Spinal cord (tissue), 10 donors: ENCODE results near the gene C6orf163. TPM values are rescaled to one million over a fixed set of nuclear protein-coding genes. Genes with fewer than 3 reads are reported as not detected.

Source experiments
- DNase-seq, 6 donors: peaks; one replicate each; pipeline versions ENCODE4 v3.0.0 to v3.0.0-alpha.2; 2013 to 2015; ENCODE audit warnings: low spot score in 6 of 6, low read depth in 4 of 6
- H3K27ac ChIP-seq: one replicate; pipeline ENCODE4 v1.5.1; 2013; ENCODE audit warnings: low read depth, low read length, control low read depth
- H3K27me3 ChIP-seq: one replicate; pipeline ENCODE4 v1.6.1; 2013; ENCODE audit warnings: low read length; ENCODE audit not compliant: control insufficient read depth, insufficient read depth
- H3K36me3 ChIP-seq: one replicate; pipeline ENCODE4 v1.6.1; 2013; ENCODE audit warnings: low read length; ENCODE audit not compliant: control insufficient read depth, insufficient read depth
- H3K4me1 ChIP-seq: one replicate; pipeline ENCODE4 v1.6.1; 2013; ENCODE audit warnings: low read length; ENCODE audit not compliant: control insufficient read depth, insufficient read depth
- H3K4me3 ChIP-seq: one replicate; pipeline ENCODE4 v1.5.1; 2013; ENCODE audit warnings: low read depth, low read length, control low read depth
- H3K9me3 ChIP-seq: one replicate; pipeline ENCODE4 v1.6.1; 2013; ENCODE audit warnings: low read length; ENCODE audit not compliant: control insufficient read depth, insufficient read depth
- WGBS: methylation state at CpG from one replicate; pipeline ENCODE4 v1.1.5; 2013; ENCODE audit warnings: missing lambda C conversion rate; ENCODE audit not compliant: insufficient coverage; 5-methylcytosine and 5-hydroxymethylcytosine counted together
- polyA plus RNA-seq, 2 donors: library from polyadenylated mRNA; unstranded; fragments of 120-200 nt; gene quantifications; one replicate each; pipeline ENCODE4 v1.2.1, GENCODE V29; 2013; ENCODE audit not compliant: insufficient read length in 2 of 2
- total RNA-seq, 2 donors: library from RNA; depleted of rRNA in 1 of 2; stranded (reverse); fragments of 120-200 nt in 1 of 2; fragments of >200 nt in 1 of 2; gene quantifications; one replicate each; pipeline versions ENCODE4 v1.2.3 to v1.2.4, GENCODE V29; 2013 to 2014
- donor health status: healthy.

The C6orf163 gene
- total and polyA plus RNA-seq, 4 donors, result 2.1 to 8.6 (median 4.7) TPM

DNA sequence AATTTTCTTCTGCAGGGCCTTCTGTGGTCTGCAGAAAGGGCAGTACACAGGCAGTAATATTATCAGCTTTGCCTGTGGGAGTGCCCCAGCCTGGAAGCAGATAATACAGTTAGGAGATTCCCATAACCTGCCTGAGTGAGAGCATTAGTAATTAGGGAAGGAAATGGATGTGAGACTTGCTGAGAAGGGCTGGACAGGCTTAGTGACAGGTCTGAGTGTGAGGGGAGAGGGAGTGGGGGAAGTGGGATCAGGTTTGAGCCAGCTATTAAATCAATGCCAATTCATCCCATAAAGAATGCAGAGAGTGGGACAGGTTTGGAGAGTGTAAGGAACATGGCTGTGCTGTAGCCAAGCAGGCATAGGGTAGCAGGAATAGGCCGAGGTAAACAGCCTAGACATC, 53.0 kb downstream of the C6orf163 start:
- no peak overlapping the region for H3K4me3 ChIP-seq
- no peaks in the 10 kb centered on the region for H3K36me3 ChIP-seq
- no CpG with 5 or more reads among the region's 1 CpG for WGBS
- no peaks in the 10 kb centered on the region for H3K9me3 ChIP-seq
- H3K4me1 ChIP-seq, result no peaks in the 10 kb centered on the region
- no peaks in the 10 kb centered on the region for H3K27me3 ChIP-seq
- no peak for DNase-seq
- H3K27ac ChIP-seq, result no peak overlapping the region

DNA sequence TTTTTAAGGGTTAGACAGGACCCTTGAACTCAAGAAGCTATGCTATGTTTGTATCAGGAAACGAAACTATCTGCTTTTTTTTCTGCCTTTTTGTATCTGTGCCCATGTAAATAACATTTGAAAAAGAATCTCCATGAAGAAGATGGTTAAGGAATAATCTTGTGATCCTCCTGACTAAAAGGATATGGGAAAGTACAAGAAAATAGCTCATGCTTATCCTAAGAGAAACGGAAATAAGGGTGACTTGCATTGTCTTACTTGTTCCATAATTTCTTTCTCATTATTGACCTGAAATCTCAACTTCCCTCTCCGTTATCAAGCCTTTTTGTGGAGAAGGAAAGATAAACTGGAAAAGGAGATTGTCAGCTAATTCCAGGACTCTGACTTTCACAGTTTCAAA, 57.2 kb downstream of the C6orf163 start:
- no peaks in the 10 kb centered on the region for H3K36me3 ChIP-seq
- no peak overlapping the region for H3K27ac ChIP-seq
- no peaks in the 10 kb centered on the region for H3K9me3 ChIP-seq
- H3K4me3 ChIP-seq, result no peak overlapping the region
- H3K27me3 ChIP-seq, result no peaks in the 10 kb centered on the region
- no peak for DNase-seq
- H3K4me1 ChIP-seq, result no peaks in the 10 kb centered on the region
- no CpG with 5 or more reads among the region's 3 CpGs for WGBS

DNA sequence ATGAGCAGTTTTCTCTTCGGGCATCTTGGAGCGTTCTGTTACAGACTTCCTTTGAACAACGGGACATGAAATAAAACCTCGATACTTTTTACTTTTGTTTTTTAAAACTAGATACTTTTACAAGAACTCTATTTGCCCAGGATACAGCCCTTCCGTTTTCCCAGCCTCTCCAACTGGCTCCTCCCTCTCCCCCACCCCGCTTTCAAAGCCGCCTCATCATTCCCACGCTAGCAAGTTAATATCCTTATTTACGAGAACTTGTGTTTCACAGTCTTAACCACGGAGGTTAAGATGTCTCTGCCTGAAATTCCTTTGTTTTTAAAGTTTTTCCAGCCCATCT, 62.9 kb downstream of the C6orf163 start:
- Histone ChIP-seq H3K9me3 (no peaks in the 10 kb centered on the region), H3K27me3 (no peaks in the 10 kb centered on the region), H3K36me3 (no peaks in the 10 kb centered on the region), H3K27ac (peak overlapping the region; percentile 93), H3K4me3 (peak overlapping the region; percentile 93), H3K4me1 (peaks cover 3% of the 10 kb centered on the region)
- WGBS, result 0% methylated on average over 8 of the region's 10 CpGs
- no peak for DNase-seq

DNA sequence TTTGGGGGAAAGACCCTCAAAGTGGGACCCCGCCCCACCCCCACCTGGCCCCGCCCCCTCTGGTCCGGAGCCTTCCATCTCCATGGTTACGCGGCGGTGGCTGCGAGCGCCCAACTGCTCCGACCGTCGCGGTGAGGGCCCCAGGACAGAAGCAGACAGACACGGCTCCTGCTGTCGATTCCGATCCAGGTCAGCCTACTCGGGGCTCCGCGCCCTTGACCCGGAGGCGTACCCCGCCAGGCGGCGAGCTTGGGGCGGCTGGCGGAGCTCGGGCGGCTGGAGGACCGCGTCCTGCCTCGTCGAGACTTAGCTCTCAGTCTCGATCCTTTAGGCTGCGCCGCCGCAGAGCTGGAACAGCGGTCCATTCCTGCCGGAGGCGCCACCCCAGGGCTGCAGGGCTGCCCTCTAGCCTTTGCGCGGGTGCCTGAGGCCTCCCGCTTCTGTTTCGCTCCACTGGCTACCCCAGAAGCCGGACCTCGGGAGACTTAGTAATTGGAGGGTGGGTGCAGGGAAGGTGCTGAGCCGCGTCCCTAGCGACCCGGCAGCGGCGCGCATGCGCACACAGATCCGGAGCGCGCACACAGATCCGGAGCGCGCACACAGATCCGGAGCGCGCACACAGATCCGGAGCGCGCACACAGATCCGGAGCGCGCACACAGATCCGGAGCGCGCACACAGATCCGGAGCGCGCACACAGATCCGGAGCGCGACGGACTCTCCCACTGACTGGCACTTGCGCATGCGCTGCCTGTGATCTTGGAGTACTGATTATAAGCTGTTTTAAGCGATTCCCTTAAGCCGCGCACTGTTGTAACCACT, 63.5 kb downstream of the C6orf163 start, which contains the start of gene CFAP206:
CFAP206 (plus strand) TSS at position 72 of the 820 bp plus-strand sequence. CDS start 1,868 bp downstream, outside the sequence.
- Histone ChIP-seq H3K4me1 (peaks cover 3% of the 10 kb centered on the region), H3K27me3 (no peaks in the 10 kb centered on the region), H3K9me3 (no peaks in the 10 kb centered on the region), H3K4me3 (peak within 1 kb of the TSS; percentile 93), H3K36me3 (no peaks in the 10 kb centered on the region), H3K27ac (peak within 1 kb of the TSS; percentile 93)
- peak; percentile 73 to 97 (median 80) for DNase-seq
- under 1% methylated on average over 67 of the region's 82 CpGs for WGBS

DNA sequence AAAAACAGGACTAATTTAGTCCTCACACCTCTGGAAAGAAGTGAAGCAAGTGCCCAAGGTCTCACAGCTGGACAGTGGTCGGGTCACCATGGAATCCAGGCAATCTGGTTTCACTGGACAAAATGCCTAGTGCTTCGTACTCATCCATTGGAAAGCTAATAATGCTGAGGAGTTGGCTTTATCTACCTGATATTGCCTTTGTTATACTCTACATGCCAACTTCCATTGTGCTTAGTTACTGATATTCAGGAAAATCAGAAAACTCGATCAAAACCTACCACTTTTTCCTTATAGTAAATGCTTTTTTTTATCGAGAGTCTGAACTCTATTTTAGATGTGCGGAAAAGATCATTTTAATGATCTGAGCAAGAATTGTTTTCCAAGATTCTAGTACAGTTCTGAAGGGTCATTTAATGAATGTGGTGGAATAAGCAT, 64.1 kb downstream of the C6orf163 start:
- Histone ChIP-seq H3K27me3 (no peaks in the 10 kb centered on the region), H3K36me3 (no peaks in the 10 kb centered on the region), H3K4me3 (peak overlapping the region; percentile 93), H3K9me3 (no peaks in the 10 kb centered on the region), H3K27ac (peak overlapping the region; percentile 91), H3K4me1 (peaks cover 3% of the 10 kb centered on the region)
- 0% methylated on average over 1 of the region's 5 CpGs for WGBS
- peak in 1 of 6 donors; percentile 65 for DNase-seq

Other genes starting within 250 kb of the C6orf163 start
- 10 to 100 TPM in 1 of 2 donors, not detected in 1; 10.0 TPM for gene CGA, start 249.7 kb upstream of the C6orf163 start, total RNA-seq
- gene CGA, start 249.7 kb upstream of the C6orf163 start, polyA plus RNA-seq, result 1 to 10 TPM in 1 of 2 donors, under 1 TPM in 1; 0.59 to 1.9 TPM
- 10 to 100 TPM; 56.6 to 81.5 TPM for gene ZNF292, start 189.2 kb upstream of the C6orf163 start, total RNA-seq
- 10 to 100 TPM; 24.6 to 31.0 TPM for gene ZNF292, start 189.2 kb upstream of the C6orf163 start, polyA plus RNA-seq
- gene SMIM8, start 22.2 kb upstream of the C6orf163 start, total RNA-seq, result 10 to 100 TPM; 16.8 to 31.9 TPM
- gene SMIM8, start 22.2 kb upstream of the C6orf163 start, polyA plus RNA-seq, result 10 to 100 TPM; 27.0 to 31.5 TPM
- under 1 TPM in 1 of 2 donors, not detected in 1; 0.39 TPM for gene GJB7, start 15.5 kb upstream of the C6orf163 start, total RNA-seq
- gene GJB7, start 15.5 kb upstream of the C6orf163 start, polyA plus RNA-seq, result under 1 TPM; 0.14 to 0.20 TPM
- 10 to 100 TPM in 1 of 2 donors, 1 to 10 TPM in 1; 5.3 to 11.5 TPM for gene CFAP206, start 63.2 kb downstream of the C6orf163 start, total RNA-seq
- gene CFAP206, start 63.2 kb downstream of the C6orf163 start, polyA plus RNA-seq, result 1 to 10 TPM; 4.4 to 6.9 TPM
- gene SLC35A1, start 128.2 kb downstream of the C6orf163 start, total RNA-seq, result 10 to 100 TPM; 34.7 to 47.9 TPM
- gene SLC35A1, start 128.2 kb downstream of the C6orf163 start, polyA plus RNA-seq, result 10 to 100 TPM; 45.1 to 49.5 TPM
- gene RARS2, start 245.2 kb downstream of the C6orf163 start, total RNA-seq, result 10 to 100 TPM; 43.1 to 56.9 TPM
- 10 to 100 TPM; 53.5 to 54.5 TPM for gene RARS2, start 245.2 kb downstream of the C6orf163 start, polyA plus RNA-seq
- 10 to 100 TPM; 43.7 to 56.3 TPM for gene ORC3, start 245.3 kb downstream of the C6orf163 start, total RNA-seq
- gene ORC3, start 245.3 kb downstream of the C6orf163 start, polyA plus RNA-seq, result 10 to 100 TPM; 35.8 to 40.0 TPM